Measurements from ENCODE around the gene TMEM121B. TPM values are rescaled to one million over a fixed set of nuclear protein-coding genes. Genes with fewer than 3 reads are reported as not detected.

Gene TMEM121B
- 7.1 TPM for total RNA-seq

DNA sequence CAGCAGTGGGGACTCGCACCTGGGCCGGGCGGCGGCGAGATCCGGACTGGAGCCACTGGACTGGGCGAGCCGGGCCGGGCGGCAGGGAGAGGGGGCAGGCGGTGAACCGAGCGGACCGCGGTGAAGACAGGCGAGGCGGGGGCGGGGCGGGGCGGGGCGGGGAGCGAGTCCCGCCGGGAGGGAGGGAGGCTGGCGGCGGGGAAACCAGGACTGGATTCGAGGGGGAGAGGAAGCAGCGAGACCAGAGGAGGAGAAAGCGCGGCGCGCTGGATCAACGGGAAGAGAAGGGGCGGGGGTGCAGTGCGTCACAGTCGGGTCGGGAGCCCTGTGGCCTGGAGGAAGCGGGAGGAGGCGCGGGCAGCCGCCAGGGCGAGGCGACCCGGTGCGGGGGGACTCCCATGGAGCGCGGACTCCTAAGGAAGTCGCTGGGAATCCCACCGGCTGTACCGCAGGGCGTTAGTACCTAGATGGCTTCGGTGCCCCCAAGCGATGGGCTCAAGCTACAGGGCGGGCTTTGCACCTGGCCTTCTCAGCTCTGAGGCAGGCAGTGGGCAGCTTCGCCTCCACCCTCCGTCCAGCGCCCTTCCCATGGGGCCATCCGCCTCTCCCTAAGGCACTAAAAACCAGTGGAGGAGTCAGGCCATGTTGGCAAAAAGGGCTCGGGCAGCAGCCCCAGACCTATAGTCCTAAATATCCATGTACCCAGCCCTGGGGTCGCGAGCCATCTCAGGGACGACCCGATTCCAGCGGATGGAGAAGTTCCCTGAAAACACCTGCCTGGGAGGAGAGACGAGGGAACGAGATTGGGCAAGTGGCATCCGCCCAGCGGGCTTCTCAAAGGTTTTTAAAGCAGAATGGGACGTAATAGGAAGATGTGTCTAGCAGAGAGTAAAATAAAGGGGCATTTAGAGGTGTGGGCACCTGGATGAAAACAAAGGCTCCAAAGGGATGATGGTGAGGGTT, at the start of gene TMEM121B:
TSS of gene TMEM121B (minus strand) at position 128 of the 963 bp plus-strand sequence. CDS start 233 bp downstream, outside the sequence.

GRCh38 chr22:17158568-17159503, 37.7 kb upstream of the TMEM121B start, which contains the start of gene HDHD5:
HDHD5 (minus strand) TSS chr22:17159277; CDS start chr22:17159251, 26 bp downstream.

GRCh38 chr22:17084554-17085276, 36.4 kb downstream of the TMEM121B start, which contains the start of gene IL17RA:
IL17RA (plus strand) TSS chr22:17085000; CDS start chr22:17085092, 92 bp downstream.

Other genes starting within 250 kb of the TMEM121B start
- gene GAB4, start 113.1 kb downstream of the TMEM121B start, total RNA-seq, result not detected
- gene IL17RA, start 36.4 kb downstream of the TMEM121B start, total RNA-seq, result 4.3 TPM
- gene HDHD5, start 37.9 kb upstream of the TMEM121B start, total RNA-seq, result 38.3 TPM
- gene ADA2, start 98.1 kb upstream of the TMEM121B start, total RNA-seq, result 12.0 TPM
- gene CECR2, start 248.1 kb upstream of the TMEM121B start, total RNA-seq, result 24.2 TPM